GM21423 (cell line): ENCODE measurements around the gene UBE2F.
"Not testable (repeated sequence)": the region's sequence is repeated elsewhere in the genome, so short reads cannot be mapped to it uniquely, and the experiment has no call there.

Experiments
- ATAC-seq: cut with Tn5 transposase; IDR thresholded peaks from one replicate; pipeline ENCODE4 v1.9.1; 2021; ENCODE audit warnings: mild to moderate bottlenecking, moderate library complexity; ENCODE audit not compliant: unreplicated experiment

Gene UBE2F

DNA sequence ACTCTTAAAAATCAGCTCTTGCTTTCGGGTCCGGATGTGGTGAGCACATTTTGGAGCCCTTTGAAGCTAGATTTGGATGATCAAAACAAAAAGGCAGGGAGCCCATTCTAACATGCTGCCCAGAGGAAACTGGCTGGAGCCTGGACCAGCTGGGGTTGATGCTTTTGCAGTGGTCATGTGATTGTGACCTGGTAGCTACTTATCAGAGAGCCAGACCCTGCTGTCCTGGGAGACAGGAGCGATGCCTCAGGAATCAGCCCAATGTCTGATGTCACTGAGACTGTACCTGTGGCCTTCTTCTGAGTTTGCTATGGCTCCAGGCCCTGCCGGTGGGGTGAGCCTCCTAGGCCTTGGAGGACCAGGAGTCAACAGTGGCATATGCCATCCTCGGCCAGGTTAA, 75.3 kb downstream of the UBE2F start:
- no peak for ATAC-seq

DNA sequence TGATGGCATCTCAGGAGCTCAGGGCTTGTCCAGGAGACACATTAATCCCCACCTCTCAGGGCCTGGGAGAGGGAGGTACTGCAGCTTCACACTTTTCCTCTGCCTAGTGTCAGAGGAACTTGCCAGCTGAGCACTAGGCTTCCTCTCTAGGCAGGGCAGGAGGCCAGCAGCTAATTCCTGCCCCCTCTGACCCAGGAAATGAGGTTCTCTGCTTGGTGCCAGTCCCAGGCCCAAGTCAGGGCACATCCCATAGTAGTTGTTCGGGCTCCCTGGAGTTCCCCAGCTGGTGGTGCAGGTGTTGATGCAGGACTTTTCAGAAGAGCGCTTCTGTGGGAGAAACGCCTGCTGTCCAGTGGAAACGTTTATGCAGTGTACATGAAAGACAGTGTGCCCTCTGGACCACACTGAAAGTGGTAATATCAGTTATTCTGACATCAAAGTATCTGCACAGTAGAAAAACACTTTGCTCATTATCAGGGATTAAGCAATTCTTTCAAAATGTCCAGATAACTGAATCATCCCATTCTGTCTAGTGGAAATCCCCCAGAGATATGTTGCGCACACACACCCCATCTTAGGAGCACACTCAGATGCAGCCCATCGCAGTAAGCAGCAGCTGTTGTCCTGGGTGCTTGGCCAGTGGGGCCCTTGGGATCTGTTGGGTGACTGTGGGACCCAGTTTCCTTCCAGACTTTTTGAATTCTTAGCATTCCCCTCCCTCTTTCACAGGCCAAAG, 76.2 kb downstream of the UBE2F start:
- no peak for ATAC-seq

DNA sequence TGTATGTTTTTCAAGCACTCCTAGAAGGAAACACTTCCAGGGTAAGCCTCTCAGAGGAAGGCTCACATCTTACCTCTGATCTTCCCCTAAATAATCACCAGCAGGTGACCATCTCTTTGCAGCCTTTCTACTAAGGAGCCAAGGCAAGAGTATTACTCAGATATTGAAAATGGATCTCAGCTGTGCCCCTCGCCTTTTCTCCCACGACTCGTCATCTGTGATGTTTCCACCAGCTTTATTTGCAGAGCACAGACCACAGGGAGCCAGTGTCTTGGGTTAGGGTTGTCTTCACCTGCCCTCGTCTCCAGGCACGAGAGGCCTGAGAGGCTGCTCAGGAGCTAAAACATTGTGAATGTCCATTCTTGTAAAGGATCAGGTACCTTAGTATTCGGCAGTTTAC, 77.0 kb downstream of the UBE2F start:
- no peak for ATAC-seq

DNA sequence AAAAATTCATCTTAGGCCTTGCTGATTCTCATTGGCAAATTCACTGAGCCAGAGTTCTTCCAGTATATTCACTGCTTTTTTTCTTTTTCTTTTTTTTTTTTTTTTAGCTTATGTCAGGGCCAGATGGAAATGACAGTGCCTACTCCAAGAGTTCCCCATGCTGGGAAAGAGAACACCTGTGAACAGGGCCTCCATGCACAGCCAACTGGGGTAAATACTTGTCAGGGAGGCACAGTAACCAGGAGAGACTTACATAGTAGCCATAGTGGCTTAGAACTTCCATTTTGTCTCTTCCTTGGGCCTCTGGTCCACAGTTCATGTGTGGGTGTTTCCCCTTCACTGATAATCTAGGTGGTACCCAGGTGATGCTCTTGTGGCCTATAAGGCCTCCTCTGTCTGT, 78.8 kb downstream of the UBE2F start:
- no peak for ATAC-seq

DNA sequence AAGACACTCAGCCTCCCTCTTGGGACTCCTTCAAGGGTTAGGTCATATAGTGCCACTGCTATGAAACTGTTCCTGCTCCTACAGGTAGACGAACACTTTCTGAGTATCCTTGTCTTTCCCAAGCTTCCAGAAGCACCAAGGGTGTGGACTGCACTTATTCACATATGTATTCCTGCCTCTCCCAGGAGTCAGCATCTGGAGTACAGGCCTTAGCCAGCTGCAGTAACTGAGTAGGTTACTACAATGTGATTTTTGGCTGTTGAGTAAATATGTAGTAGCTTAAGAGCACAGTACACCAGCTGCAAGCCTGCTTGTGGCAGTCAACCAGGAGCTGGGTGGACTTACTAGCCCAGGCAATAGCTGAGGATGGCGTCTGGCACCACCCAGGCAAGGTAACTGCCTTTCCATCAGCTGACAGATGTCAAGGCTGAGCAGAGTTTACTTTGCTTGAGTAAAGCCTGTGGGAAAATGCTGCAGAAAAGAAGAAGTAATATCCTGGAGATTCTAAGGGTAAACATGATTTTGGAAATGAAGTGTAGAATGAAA, 80.0 kb downstream of the UBE2F start:
- ATAC-seq: no peak

DNA sequence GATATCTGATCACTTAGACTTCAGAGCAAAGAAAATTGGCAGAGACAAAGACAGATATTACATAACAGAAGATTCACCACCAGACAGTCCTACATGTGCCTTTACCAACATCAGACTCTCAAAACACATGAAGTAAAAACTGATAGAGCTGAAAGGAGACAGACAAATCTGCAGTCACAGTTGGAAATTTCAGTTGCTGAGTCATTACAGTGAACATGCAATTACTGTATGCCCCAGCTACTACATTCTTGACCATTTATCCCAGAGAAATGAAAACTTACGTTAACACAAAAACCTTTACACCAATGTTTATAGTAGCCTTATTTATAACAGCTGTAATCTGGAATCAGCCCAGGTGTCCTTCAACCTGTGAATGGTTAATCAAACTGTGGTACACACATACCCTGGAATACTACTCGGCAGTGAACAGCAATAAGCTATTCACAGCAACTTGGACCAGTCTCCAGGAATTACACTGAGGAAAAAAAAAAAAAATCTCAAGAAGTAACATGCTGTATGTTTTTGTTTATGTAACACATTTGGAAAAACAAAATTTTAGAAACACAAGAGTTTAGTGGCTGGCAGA, 86.5 kb downstream of the UBE2F start:
- no peak for ATAC-seq

DNA sequence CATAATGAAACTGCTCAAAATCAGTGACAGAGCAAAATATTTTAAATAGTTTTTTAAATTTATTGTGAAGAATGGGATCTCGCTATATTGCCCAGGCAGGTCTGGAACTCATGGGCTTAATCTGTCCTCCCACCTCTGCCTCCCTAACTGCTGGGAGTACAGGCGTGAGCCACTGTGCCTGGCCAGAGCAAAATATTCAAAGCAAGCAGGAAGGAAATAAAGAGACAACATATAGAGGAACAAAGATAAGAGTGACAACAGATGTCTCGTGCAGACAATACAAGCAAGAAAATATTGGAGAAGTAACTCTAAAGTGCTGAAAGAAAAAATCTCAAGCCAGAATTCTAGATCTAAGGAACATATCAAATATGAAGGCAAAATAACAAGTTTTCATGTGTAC, 89.0 kb downstream of the UBE2F start:
- ATAC-seq: no peak

DNA sequence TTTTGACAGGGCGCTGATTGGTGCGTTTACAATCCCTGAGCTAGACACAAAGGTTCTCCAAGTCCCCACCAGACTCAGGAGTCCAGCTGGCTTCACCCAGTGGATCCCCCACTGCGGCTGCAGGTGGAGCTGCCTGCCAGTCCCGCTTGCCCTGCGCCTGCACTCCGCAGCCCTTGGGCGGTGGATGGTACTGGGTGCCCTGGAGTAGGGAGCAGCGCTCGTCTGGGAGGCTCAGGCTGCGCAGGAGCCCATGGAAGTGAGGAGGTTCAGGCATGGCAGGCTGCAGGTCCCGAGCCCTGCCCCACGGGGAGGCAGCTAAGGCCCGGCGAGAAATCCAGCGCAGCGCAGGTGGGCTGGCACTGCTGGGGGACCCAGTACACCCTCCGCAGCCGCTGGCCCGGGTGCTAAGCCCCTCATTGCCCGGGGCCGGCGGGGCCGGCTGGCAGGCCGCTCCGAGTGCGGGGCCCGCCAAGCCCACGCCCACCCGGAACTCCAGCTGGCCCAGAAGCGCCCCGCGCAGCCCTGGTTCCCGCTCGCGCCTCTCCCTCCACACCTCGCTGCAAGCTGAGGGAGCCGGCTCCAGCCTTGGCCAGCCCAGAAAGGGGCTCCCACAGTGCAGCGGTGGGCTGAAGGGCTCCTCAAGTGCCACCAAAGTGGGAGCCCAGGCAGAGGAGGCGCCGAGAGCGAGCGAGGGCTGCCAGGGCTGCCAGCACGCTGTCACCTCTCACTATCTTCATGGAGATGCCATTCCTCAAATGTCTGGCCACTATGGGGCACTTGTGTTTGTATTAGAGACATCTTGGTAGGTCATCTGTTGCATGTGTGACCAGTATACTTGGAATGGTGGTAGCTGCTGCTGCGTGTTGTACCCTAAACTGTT, 91.1 kb downstream of the UBE2F start:
- ATAC-seq: not testable (repeated sequence)

DNA sequence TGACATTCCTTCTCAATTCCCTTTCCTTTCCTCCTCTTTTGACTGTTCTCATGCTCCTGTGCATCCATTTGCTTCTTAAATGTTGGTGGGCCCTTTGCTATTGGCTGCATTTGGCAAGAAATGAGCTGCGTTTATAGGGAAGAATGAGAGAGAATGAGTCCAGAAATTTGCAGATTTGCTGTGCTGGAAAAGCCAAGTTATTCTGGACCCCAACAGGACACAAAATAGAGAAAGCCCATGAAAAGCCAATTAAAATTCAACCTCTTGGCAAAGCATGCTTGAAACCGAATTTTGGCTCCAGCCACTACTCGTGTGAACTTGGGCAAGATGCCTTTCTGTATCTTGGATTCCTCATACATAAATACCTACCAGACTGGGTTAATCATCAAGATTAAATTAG, 92.7 kb downstream of the UBE2F start:
- ATAC-seq: no peak

DNA sequence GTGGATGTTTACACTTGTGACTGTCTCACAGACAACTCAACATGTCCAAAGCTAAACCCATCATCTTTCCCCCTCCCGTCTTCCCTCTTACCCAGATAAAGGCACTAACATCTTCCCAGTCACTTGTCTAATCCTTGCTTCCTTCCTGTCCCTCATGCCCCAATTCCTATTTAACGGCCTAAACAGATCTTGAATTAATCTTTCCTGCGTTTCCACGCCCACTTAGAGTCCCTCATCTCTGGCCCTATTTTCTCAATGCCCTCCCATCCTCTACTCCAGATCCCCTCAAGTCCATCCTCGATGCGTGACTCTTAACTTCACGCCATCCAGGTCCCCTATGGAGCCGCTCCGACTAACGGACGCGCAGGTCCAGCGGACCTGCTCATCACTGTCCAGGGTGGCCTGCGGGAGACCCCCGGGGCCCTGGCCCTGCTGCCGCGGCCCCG, 93.3 kb downstream of the UBE2F start:
- ATAC-seq: no peak

DNA sequence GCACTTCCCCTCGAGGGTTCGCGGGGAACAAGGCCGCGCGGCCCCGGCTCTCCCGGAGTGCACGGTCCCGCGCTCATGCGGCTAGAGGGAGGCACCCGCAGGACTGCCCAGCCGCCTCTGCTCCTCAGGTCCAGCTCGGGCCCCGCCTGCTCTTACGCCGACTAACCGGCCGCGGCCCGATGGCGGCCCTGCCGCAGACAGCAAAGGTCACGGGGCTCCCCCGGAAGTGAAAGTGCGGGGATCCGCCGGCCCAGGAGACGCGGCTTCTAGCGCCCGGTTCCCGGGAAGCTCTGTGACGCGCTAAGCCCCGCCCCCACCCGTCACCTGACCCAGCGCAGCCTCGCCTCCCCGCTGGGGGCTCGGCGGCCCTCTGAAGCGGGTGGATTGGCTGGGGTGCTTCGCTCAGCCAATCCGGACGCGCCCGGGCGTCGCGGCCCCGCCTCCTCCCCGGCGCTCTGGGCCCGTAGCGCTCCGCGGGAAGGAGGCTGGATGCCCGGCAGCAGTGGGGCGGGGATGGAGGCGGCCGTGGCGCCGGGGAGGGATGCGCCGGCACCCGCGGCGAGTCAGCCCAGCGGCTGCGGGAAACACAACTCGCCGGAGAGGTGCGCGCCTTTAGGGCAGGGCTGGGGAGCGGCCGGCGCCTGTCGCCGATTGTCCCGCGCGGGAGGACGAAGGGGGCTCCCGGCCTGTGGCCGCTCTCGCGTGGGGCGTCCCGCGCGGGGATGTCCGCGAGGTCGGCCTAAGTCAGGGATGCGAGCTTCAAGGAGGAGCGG, 93.9 kb downstream of the UBE2F start, which contains the start of gene SCLY:
Gene SCLY (plus strand): TSS at position 460 of the 773 bp plus-strand sequence. CDS start 54 bp downstream, at position 514.
- ATAC-seq: peak; percentile 94

DNA sequence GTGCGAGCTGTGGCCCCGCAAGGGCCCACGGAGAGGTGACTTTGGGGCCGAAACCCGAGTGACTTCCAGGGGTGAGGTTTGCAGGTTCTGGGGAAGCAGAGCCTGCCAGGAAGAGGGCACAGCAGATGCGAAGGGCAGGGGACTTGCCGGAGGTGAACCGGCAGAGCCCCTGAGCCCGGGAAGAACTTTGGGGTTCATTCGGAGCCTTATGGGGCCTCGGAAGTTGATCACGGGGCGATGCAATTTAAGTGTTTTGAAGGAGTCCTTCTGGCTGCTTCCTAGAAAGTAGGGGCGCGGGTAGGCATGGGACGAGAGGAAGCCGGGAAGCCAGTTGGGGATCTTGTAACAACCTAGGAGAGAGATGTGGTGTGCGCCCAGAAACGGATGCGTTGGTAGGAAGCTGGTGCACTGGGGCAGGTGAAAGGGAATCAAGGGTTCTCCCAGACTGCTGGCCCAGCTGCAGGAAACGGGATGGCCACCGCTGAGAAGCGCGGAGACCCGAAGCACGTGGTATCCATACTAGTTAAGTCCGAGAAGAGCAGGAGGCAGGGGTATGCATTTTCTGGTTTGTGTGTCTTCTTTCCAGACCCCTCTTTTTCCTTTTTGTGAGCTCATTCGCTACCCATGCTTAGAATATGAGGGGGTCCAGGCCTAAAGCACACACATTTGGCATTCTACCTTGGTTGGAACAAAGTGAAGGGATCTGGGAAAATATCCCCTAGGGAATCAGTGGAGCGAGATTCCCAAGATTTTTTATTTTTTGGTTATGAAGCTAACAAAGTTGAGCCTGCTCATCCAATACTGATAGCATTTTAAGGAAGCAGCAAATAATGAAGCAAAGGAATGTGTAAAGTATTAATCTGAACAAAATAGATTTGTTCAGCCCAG, 94.7 kb downstream of the UBE2F start:
- ATAC-seq: peak; percentile 12

DNA sequence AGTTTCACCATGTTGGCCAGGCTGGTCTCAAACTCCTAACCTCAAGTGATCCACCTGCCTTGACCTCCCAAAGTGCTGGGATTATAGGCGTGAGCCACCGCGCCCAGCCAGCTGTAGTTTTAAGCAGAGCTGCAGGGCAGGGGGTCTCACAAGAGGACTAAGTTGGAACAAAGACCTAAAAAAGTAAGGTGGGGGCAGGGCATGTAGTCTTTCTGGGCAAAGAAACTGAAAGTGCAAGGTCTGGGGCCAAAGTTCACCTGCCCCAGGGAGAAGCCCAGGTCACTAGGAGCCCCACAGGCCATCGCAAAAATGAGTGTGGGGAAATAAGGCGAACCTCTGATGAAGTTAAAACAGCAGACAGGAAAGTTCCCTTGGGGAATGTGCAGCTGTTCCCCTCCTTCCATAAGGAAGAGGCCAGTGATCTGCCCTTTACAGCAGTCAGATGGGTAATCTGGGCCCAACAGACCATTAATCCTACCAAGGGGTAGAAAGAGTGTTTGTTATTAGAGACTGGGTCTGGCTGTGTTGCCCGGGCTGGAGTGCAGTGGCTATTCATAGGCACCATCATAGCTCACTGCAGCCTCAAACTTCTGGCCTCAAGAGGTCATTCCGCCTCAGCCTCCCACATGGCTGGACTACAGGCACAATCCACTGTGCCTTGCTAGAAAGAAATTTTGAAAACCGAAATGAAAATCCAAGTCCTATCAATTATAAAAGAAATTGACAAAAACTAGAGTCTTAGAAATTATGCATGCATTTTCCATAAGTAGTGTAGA, 96.8 kb downstream of the UBE2F start:
- ATAC-seq: no peak

DNA sequence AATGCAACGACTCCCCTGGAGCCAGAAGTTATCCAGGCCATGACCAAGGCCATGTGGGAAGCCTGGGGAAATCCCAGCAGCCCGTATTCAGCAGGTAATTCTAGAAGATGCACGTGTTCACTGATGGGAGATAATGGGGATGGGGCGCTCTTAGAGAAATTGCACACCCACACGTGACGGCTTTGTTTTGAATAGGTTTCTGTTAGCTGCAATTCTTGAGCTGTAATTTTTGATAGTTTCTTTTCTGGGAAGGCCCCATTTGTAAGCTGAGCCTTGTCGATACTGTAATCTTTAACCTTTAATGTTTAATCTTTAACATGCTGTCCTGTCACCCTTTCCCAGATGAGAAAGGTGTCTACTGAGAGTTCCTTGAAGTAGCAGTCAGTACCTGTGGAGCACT, 97.6 kb downstream of the UBE2F start:
- ATAC-seq: no peak

DNA sequence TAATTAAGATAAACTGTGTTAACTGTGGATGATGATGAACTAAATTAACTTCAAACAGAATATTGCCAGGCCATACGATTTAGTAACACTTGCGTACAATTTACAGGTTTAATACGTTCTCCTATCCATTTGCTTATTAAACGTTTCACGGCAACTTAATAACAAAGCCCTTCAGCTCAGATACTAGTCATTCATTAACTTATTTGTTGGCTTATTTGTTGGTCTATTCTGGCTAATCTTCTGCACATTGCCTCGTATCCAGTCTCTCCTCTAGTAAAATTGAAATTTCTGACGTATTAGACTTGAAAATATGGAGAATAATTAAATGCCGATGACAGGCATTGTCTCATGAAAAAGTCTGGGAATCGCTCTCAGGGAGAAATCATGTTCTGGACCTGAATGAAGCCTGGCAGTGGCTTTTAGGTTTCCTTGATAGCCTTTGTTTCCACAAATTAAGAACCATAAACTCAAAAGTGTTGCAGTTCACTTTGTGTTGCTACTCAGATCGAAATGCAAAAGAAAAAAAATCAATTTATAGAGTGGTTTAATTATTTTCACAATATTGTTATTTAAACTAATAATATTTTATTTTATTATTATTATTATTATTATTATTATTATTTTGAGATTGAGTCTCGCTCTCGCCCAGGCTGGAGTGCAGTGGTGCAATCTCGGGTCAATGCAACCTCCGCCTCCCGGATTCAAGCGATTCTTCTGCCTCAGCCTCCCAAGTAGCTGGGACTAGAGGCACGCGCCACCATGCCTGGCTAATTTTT, 98.4 kb downstream of the UBE2F start:
- ATAC-seq: no peak

DNA sequence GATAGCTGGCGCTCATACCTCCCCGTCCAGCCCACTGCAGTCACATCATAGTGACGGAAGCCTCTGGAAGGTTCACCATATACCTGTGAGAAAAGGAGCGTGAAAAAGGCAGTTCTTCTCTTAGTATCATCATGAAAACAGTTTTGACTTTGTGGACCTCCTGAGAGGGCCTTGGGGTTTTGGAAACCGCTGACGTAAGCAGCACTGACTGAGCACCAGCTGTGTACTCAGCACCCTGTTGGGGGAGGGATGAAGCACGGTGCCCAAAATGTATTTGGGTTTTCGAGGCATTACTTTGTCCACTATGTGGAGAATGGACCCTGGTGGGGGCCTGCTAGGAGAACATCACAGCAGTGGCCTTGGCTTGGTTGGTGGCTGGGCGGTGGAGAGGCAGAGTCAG, 99.4 kb downstream of the UBE2F start:
- no peak for ATAC-seq

DNA sequence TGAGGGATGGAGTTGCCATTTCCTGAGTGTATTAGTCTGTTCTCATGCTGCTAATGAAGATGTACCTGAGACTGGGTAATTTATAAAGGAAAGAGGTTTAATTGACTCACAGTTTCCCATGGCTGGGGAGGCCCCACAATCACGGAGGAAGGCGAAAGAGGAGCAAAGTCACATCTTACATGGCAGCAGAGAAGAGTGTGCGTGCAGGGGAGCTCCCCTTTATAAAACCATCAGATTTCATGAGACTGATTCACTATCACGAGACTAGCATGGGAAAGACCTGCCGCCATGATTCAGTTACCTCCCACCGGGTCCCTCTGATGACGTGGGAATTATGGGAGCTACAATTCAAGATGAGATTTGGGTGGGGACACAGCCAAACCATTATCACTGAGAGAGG, 99.9 kb downstream of the UBE2F start:
- ATAC-seq: not testable (repeated sequence)

DNA sequence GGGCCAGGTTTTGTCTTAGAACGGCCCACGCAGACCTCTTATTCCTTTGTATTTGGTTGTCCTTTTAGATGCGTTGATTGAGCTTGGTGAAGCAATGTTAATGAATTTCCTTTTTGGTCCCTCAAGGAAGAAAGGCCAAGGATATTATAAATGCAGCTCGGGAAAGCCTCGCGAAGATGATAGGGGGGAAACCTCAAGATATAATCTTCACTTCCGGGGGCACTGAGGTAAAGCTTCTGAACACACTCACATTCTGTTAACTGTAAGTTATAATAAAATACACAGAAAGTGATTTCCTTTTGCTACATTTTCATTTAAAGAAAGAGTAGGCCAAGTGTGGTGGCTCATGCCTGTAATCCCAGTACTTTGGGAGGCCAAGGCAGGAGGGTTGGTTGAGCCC, 101.1 kb downstream of the UBE2F start:
- no peak for ATAC-seq
